GM12865 (cell line): ENCODE measurements around the gene MKNK2.

ENCODE experiments used
- DNase-seq: peaks from one replicate; pipeline ENCODE4 v3.0.0; 2010; ENCODE audit warnings: low read depth
- H3K4me3 ChIP-seq: 2 replicates; pipeline ENCODE4 v1.5.1; 2011; ENCODE audit warnings: mild to moderate bottlenecking, low read depth, low read length, control low read depth
- TF ChIP-seq, protein P1 (sequence below): IDR thresholded peaks from 2 replicates; pipeline ENCODE4 v1.5.1; 2011; ENCODE audit warnings: low read length, control low read depth, low read depth, inconsistent platforms; ENCODE audit not compliant: insufficient read depth; ENCODE audit errors: missing control alignments

MKNK2 gene

DNA sequence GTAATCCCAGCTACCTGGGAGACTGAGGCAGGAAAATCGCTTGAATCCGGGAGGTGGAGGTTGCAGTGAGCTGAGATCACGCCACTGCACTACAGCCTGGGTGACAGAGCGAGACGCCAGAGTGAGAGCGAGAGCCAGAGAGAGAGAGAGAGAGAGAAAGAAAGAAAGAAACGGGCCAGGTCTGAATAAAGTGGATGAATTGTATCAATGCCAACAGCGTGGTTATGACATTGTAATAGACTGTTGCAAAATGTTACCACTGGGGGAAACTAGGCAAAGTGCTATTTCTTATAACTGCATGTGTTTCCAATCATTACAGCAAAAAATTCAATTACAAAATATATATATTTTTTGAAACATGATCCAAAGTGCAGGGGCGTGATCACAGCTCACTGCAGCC, 23.7 kb downstream of the MKNK2 start:
- H3K4me3 ChIP-seq: no peak overlapping the region
- TF ChIP-seq, protein P1, sequence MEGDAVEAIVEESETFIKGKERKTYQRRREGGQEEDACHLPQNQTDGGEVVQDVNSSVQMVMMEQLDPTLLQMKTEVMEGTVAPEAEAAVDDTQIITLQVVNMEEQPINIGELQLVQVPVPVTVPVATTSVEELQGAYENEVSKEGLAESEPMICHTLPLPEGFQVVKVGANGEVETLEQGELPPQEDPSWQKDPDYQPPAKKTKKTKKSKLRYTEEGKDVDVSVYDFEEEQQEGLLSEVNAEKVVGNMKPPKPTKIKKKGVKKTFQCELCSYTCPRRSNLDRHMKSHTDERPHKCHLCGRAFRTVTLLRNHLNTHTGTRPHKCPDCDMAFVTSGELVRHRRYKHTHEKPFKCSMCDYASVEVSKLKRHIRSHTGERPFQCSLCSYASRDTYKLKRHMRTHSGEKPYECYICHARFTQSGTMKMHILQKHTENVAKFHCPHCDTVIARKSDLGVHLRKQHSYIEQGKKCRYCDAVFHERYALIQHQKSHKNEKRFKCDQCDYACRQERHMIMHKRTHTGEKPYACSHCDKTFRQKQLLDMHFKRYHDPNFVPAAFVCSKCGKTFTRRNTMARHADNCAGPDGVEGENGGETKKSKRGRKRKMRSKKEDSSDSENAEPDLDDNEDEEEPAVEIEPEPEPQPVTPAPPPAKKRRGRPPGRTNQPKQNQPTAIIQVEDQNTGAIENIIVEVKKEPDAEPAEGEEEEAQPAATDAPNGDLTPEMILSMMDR: no peak
- no peak for DNase-seq

DNA sequence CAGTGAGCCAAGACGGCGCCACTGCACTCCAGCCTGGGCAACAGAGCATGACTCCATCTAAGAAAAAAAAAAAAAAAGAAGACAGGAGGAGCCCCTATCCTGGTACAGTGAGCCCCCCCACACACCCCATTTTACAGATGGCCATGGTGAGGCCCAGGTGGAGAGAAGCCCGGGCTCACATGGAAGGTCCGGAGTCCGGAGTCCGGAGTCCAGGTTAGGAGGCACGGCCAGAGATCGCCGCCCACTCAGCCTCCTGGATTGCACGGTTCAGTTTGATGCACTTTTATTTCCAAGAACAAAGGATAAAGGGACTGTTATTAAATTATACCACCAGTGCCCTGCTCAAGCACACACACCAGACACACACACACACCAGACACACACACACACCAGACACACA, 24.3 kb downstream of the MKNK2 start:
- no peak for DNase-seq
- TF ChIP-seq, protein P1: no peak

GRCh38 chr19:2022289-2022688, 28.8 kb downstream of the MKNK2 start:
- no peak for DNase-seq
- TF ChIP-seq, protein P1: no peak
- H3K4me3 ChIP-seq: no peak overlapping the region

More for the DNA sequence above, 24.3 kb downstream of the MKNK2 start:
- H3K4me3 ChIP-seq: no peak overlapping the region

- TF ChIP-seq, protein P1: no peak
- H3K4me3 ChIP-seq: no peak overlapping the region
- no peak for DNase-seq
Measured at GRCh38 chr19:2021453-2022140, 29.4 kb downstream of the MKNK2 start.

GRCh38 chr19:2018752-2019151, 32.3 kb downstream of the MKNK2 start:
- TF ChIP-seq, protein P1: no peak
- no peak for DNase-seq
- H3K4me3 ChIP-seq: no peak overlapping the region

DNA sequence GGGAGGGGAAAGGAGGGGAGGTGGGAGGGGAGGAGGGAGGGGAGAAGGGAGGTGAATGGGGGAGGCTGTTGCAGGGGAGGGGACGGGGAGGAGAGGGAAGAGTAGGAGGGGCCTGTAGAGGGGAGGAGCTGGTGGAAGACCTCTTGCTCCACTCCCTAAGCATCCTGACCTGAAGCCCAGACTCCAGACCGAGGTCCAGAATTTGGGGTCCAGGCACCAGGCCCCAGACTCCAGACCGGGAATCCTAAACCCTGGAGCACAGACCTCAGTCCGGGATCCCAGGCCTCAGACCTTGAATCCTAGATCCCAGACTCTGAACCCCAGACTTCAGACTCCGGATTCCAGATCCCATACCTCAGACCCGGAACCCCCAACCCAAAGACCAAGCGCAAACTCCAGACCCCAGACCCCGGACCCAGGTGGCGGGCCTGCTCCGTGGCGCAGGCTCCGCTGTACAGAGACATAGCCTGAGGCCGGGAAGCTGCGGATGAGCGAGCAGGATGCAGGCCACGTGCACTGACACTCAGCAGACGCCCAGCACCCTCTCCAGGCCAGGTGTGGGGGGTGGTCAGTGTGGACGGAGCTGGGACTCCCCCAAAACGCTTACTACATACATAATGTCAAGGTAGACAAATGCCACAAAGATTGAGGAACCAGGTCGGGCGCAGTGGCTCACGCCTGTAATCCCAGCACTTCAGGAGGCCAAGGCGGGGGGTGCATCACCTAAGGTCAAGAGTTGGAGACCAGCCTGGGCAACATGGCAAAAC, 34.8 kb downstream of the MKNK2 start:
- TF ChIP-seq, protein P1: no peak
- H3K4me3 ChIP-seq: peak overlapping the region; percentile 78
- DNase-seq: peak; percentile 88
